HG03457 (cell line): ENCODE measurements around the gene SHB.

Source experiments
- ATAC-seq: cut with Tn5 transposase; IDR thresholded peaks from one replicate; pipeline ENCODE4 v1.9.1; 2021; ENCODE audit warnings: moderate number of reproducible peaks; ENCODE audit not compliant: unreplicated experiment

SHB gene

GRCh38 chr9:37923118-37923795 lies 145.8 kb downstream of the SHB start:
- no peak for ATAC-seq

GRCh38 chr9:37922363-37923117 lies 146.5 kb downstream of the SHB start:
- ATAC-seq: no peak

- ATAC-seq: no peak
Observed at GRCh38 chr9:37921546-37922300, 147.3 kb downstream of the SHB start.

- no peak for ATAC-seq
Observed at GRCh38 chr9:37921168-37921510, 147.9 kb downstream of the SHB start.

- ATAC-seq: no peak
Observed at GRCh38 chr9:37920471-37921167, 148.4 kb downstream of the SHB start.

- no peak for ATAC-seq
Observed at GRCh38 chr9:37919956-37920335, 149.1 kb downstream of the SHB start.

GRCh38 chr9:37919246-37919955 lies 149.6 kb downstream of the SHB start:
- ATAC-seq: no peak

- no peak for ATAC-seq
Observed at GRCh38 chr9:37918665-37919170, 150.3 kb downstream of the SHB start.

- no peak for ATAC-seq
Observed at GRCh38 chr9:37917801-37918664, 151.0 kb downstream of the SHB start.

GRCh38 chr9:37917313-37917731 lies 151.7 kb downstream of the SHB start:
- no peak for ATAC-seq

GRCh38 chr9:37916471-37917312 lies 152.3 kb downstream of the SHB start:
- no peak for ATAC-seq

- ATAC-seq: no peak
Observed at GRCh38 chr9:37915911-37916470, 153.0 kb downstream of the SHB start.

- ATAC-seq: no peak
Observed at GRCh38 chr9:37914701-37915358, 154.2 kb downstream of the SHB start.

GRCh38 chr9:37914154-37914551 lies 154.9 kb downstream of the SHB start:
- ATAC-seq: no peak

- peak; percentile 80 for ATAC-seq
Observed at GRCh38 chr9:37913480-37914153, 155.4 kb downstream of the SHB start.

- no peak for ATAC-seq
Observed at GRCh38 chr9:37911271-37911681, 157.8 kb downstream of the SHB start.

- no peak for ATAC-seq
Observed at GRCh38 chr9:37910271-37910670, 158.8 kb downstream of the SHB start.
